H1 (cell line): ENCODE results near the gene IRF8.

Experiments
- CBX8 ChIP-seq: fragments of 300-800, 300-1000 bp; sonication (generic); IDR thresholded peaks from 2 replicates; pipeline ENCODE4 v1.7.1; 2016; ENCODE audit warnings: low read depth, low read length, borderline replicate concordance
- CHD2 ChIP-seq: IDR thresholded peaks from 2 replicates; pipeline ENCODE4 v1.6.1; 2012; ENCODE audit warnings: low read length, improper control_type of control experiment
- HDAC2 ChIP-seq, 2 experiments: fragments of 300-600 bp in 1 of 2; sonication (generic) in 1 of 2; IDR thresholded peaks; 2 replicates each; pipeline ENCODE4 v1.6.1; 2011 to 2012; ENCODE audit warnings: low read depth in 2 of 2, low read length in 2 of 2, mild to moderate bottlenecking in 2 of 2, moderate library complexity in 2 of 2, borderline replicate concordance in 1 of 2, inconsistent platforms in 1 of 2
- POLR2A ChIP-seq, 2 experiments: IDR thresholded peaks; 1 replicate in 1 of 2; 2 replicates in 1 of 2; pipeline ENCODE4 v1.6.1; 2011; ENCODE audit warnings: low read depth in 2 of 2, low read length in 2 of 2, mild to moderate bottlenecking in 2 of 2; ENCODE audit errors: control extremely low read depth in 1 of 2
- SP1 ChIP-seq: IDR thresholded peaks from 2 replicates; pipeline ENCODE4 v1.6.1; 2011; ENCODE audit warnings: low read depth, low read length
- YY1 ChIP-seq: IDR thresholded peaks from 2 replicates; pipeline ENCODE4 v1.6.1; 2011; ENCODE audit warnings: low read depth, mild to moderate bottlenecking, low read length

DNA sequence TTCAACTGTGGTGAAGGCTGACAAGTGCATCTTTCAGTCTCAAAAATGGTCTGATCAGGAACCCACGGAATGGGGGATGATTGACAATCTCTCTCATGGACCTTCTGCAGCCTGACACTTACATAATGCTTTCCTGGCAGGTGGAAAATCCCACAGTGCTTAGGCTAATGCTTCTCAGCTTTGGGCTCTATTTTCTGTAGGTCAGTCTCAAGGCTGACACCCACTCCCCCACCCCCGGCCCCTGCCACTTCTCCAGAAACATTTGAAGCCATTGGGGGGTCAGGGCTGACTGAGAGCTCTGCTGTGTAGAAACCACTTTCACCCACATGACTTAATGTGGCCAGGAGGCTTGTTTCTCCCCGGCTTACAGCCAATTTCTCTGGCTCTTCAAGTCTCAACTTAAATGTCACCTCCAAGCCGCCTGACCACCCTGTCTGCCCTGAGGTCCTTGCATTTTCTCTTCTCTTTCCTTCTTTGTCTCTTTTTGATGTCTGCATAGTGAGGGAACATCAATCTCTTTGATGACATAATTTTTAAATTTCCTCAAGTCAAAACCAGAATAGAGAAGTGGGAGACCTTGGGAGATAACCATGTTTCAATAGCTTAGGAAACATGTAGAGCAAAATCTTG, 16.7 kb upstream of the IRF8 start:
- TF ChIP-seq HDAC2 (IDR thresholded peaks at IDR 0.05; ENCODE audit: borderline replicate concordance in 1 of 2, low read depth in 2 of 2, low read length in 2 of 2) (no peak), POLR2A (IDR thresholded peaks at IDR 0.05; ENCODE audit: control extremely low read depth in 1 of 2, low read depth in 2 of 2, low read length in 2 of 2) (no peak), YY1 (no peak), CHD2 (no peak), CBX8 (no peak), SP1 (no peak)
